Measurements from ENCODE around the gene DIPK1B.

DNA sequence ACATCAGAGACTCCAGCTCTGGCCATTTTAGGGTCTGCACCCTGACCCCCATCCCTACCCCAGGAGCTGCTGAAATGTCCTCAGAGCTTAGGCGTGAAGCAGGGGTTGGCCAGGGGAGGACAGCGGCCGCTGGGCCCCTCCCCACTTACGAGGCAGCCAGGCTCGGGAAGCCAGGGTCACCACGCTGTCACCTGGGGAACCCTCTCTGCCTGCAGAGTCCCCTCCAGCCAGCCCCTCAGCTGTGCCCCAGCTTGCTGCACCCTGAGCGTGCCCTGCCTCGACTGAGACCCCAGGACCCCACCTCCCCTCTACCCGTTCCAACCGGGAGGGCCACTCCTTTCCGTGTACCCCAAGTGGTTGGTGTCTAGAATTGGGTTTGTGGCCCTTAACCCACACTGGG, 27.7 kb downstream of the DIPK1B start:
- TF ChIP-seq, protein P1, sequence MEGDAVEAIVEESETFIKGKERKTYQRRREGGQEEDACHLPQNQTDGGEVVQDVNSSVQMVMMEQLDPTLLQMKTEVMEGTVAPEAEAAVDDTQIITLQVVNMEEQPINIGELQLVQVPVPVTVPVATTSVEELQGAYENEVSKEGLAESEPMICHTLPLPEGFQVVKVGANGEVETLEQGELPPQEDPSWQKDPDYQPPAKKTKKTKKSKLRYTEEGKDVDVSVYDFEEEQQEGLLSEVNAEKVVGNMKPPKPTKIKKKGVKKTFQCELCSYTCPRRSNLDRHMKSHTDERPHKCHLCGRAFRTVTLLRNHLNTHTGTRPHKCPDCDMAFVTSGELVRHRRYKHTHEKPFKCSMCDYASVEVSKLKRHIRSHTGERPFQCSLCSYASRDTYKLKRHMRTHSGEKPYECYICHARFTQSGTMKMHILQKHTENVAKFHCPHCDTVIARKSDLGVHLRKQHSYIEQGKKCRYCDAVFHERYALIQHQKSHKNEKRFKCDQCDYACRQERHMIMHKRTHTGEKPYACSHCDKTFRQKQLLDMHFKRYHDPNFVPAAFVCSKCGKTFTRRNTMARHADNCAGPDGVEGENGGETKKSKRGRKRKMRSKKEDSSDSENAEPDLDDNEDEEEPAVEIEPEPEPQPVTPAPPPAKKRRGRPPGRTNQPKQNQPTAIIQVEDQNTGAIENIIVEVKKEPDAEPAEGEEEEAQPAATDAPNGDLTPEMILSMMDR (IDR thresholded peaks at IDR 0.05; ENCODE audit: extremely low read depth in 1 of 2, insufficient read depth in 1 of 2, low read depth in 1 of 2, low read length in 2 of 2), result no peak
- TF ChIP-seq POLR2A (IDR thresholded peaks at IDR 0.05; ENCODE audit: low read depth, low read length), result no peak
- no peak for TF ChIP-seq EZH2 (IDR thresholded peaks at IDR 0.05; ENCODE audit: borderline replicate concordance, low read depth, low read length, severe bottlenecking)
